ENCODE measurements around the gene WWOX.

WWOX gene

GRCh38 chr16:78549366-78549765, 449.9 kb downstream of the WWOX start:
- CTCF ChIA-PET: interaction anchor here (0.9 to 1.1 kb wide), 2 partner anchors 9 to 13 kb away, joined by 3 to 4 read pairs; no protein-coding TSS in a partner anchor
- no peak for DNase-seq (ENCODE audit: extremely low spot score)
- POLR2A ChIA-PET: no interaction called here
- TF ChIP-seq CTCF (IDR thresholded peaks at IDR 0.05; ENCODE audit: control extremely low read depth, extremely low read depth, low read depth, missing control alignments): no peak

- POLR2A ChIA-PET: no interaction called here
- CTCF ChIA-PET: no interaction called here
- TF ChIP-seq CTCF (IDR thresholded peaks at IDR 0.05; ENCODE audit: control extremely low read depth, extremely low read depth, low read depth, missing control alignments): no peak
- DNase-seq (ENCODE audit: extremely low spot score): no peak
Measured at GRCh38 chr16:78551487-78552085, 452.1 kb downstream of the WWOX start.

GRCh38 chr16:78552106-78552675, 452.7 kb downstream of the WWOX start:
- CTCF ChIA-PET: no interaction called here

GRCh38 chr16:78552716-78553115, 453.3 kb downstream of the WWOX start:
- ChIA-PET CTCF (no interaction called here), POLR2A (no interaction called here)
- TF ChIP-seq CTCF (IDR thresholded peaks at IDR 0.05; ENCODE audit: control extremely low read depth, extremely low read depth, low read depth, missing control alignments): no peak
- no peak for DNase-seq (ENCODE audit: extremely low spot score)

More at GRCh38 chr16:78552106-78552675, 452.7 kb downstream of the WWOX start:
- DNase-seq (ENCODE audit: extremely low spot score): no peak
- POLR2A ChIA-PET: no interaction called here
- TF ChIP-seq CTCF (IDR thresholded peaks at IDR 0.05; ENCODE audit: control extremely low read depth, extremely low read depth, low read depth, missing control alignments): no peak

- ChIA-PET POLR2A (no interaction called here), CTCF (no interaction called here)
- DNase-seq (ENCODE audit: extremely low spot score): no peak
- no peak for TF ChIP-seq CTCF (IDR thresholded peaks at IDR 0.05; ENCODE audit: control extremely low read depth, extremely low read depth, low read depth, missing control alignments)
Measured at GRCh38 chr16:78553268-78554039, 454.0 kb downstream of the WWOX start.

- ChIA-PET POLR2A (no interaction called here), CTCF (no interaction called here)
- no peak for TF ChIP-seq CTCF (IDR thresholded peaks at IDR 0.05; ENCODE audit: control extremely low read depth, extremely low read depth, low read depth, missing control alignments)
- DNase-seq (ENCODE audit: extremely low spot score): no peak
Measured at GRCh38 chr16:78556421-78556820, 457.0 kb downstream of the WWOX start.
